Brain microvascular endothelial cell (primary cell): ENCODE measurements around the gene REPS1.

Experiments used
- DNase-seq: peaks from one replicate; pipeline ENCODE4 v3.0.0-alpha.2; 2020
- H3K27ac ChIP-seq: fragments of 250-450 bp; sonication (Bioruptor Pico); 2 replicates; pipeline ENCODE4 v1.5.1; 2020; ENCODE audit warnings: mild to moderate bottlenecking, moderate library complexity
- H3K27me3 ChIP-seq: fragments of 250-450 bp; sonication (Bioruptor Pico); replicated peaks from 2 replicates; pipeline ENCODE4 v1.5.1; 2020; ENCODE audit warnings: mild to moderate bottlenecking
- H3K36me3 ChIP-seq: fragments of 250-450 bp; sonication (Bioruptor Pico); replicated peaks from 2 replicates; pipeline ENCODE4 v1.5.1; 2020; ENCODE audit warnings: mild to moderate bottlenecking
- H3K4me3 ChIP-seq: 2 replicates; pipeline ENCODE4 v1.5.1; 2011; ENCODE audit warnings: low read depth, mild to moderate bottlenecking, control low read depth, low read length, moderate library complexity
- CTCF ChIP-seq: IDR thresholded peaks from 2 replicates; pipeline ENCODE4 v1.5.1; 2011; ENCODE audit warnings: low read depth, mild to moderate bottlenecking, moderate library complexity, low read length, control low read depth, inconsistent platforms; ENCODE audit errors: missing control alignments
- in situ Hi-C: cut with HindIII; loops from 2 replicates; pipeline ENCODE4 v1.10.0; 2017; ENCODE audit warnings: low sequenced_read_pairs, low pct_ligation_motif_present

The REPS1 gene

GRCh38 chr6:138977646-138978167 lies 10.3 kb downstream of the REPS1 start:
- Histone ChIP-seq H3K4me3 (no peak overlapping the region), H3K36me3 (no peaks in the 10 kb centered on the region), H3K27ac (no peak overlapping the region), H3K27me3 (no peaks in the 10 kb centered on the region)
- no peak for DNase-seq
- in situ Hi-C loops, result no loop called here
- no peak for TF ChIP-seq CTCF

- Histone ChIP-seq H3K36me3 (no peaks in the 10 kb centered on the region), H3K27me3 (no peaks in the 10 kb centered on the region), H3K27ac (no peak overlapping the region), H3K4me3 (no peak overlapping the region)
- in situ Hi-C loops, result no loop called here
- no peak for DNase-seq
- no peak for TF ChIP-seq CTCF
Observed at GRCh38 chr6:138977242-138977641, 10.8 kb downstream of the REPS1 start.

GRCh38 chr6:138975815-138976214 lies 12.2 kb downstream of the REPS1 start:
- Histone ChIP-seq H3K4me3 (no peak overlapping the region), H3K36me3 (no peaks in the 10 kb centered on the region), H3K27ac (no peak overlapping the region), H3K27me3 (no peaks in the 10 kb centered on the region)
- no peak for DNase-seq
- in situ Hi-C loops, result no loop called here
- no peak for TF ChIP-seq CTCF

- no peak for TF ChIP-seq CTCF
- Histone ChIP-seq H3K27me3 (no peaks in the 10 kb centered on the region), H3K4me3 (no peak overlapping the region), H3K36me3 (no peaks in the 10 kb centered on the region), H3K27ac (peak overlapping the region; percentile 91)
- DNase-seq, result peak; percentile 57
- in situ Hi-C loops, result no loop called here
Observed at GRCh38 chr6:138973466-138974153, 14.4 kb downstream of the REPS1 start.

- no peaks in the 10 kb centered on the region for H3K27me3 ChIP-seq
- in situ Hi-C loops, result no loop called here
- H3K36me3 ChIP-seq, result no peaks in the 10 kb centered on the region
- peak overlapping the region; percentile 91 for H3K27ac ChIP-seq
- peak; percentile 12 for DNase-seq
- no peak for TF ChIP-seq CTCF
- no peak overlapping the region for H3K4me3 ChIP-seq
Observed at GRCh38 chr6:138972226-138972665, 15.8 kb downstream of the REPS1 start.

- Histone ChIP-seq H3K36me3 (no peaks in the 10 kb centered on the region), H3K27me3 (no peaks in the 10 kb centered on the region), H3K4me3 (no peak overlapping the region), H3K27ac (peak overlapping the region; percentile 91)
- in situ Hi-C loops, result no loop called here
- DNase-seq, result peak; percentile 31
- no peak for TF ChIP-seq CTCF
Observed at GRCh38 chr6:138971601-138972000, 16.5 kb downstream of the REPS1 start.
